ENCODE measurements around the gene F10. TPM values are rescaled to one million over a fixed set of nuclear protein-coding genes. Genes with fewer than 3 reads are reported as not detected.

The F10 gene
- polyA plus RNA-seq, 1 of the 3 experiments (the other 2 are of a cell fraction), result 12.5 TPM

- TF ChIP-seq NFIC (IDR thresholded peaks at IDR 0.05; ENCODE audit: borderline replicate concordance), result no peak
- POLR2A ChIA-PET, result interaction anchor here (1.1 kb wide), 1 partner anchor 87 kb away, joined by 3 read pairs; the partner anchor contains the start of genes CUL4A and PCID2
- peak; percentile 66 for DNase-seq
- no peaks in the 10 kb centered on the region for H3K36me3 ChIP-seq (replicated peaks in 1 of 2; ENCODE audit: control insufficient read depth in 1 of 2, insufficient read depth in 2 of 2, low read length in 1 of 2)
- H3K4me1 ChIP-seq (ENCODE audit: control insufficient read depth in 1 of 2, insufficient read depth in 2 of 2, low read depth in 1 of 2, low read length in 1 of 2), result peaks cover 0 to 24% of the 10 kb centered on the region in 2 experiments; a peak in 1 of 4 replicates
- WGBS (ENCODE audit: low lambda C conversion rate), result 69% methylated on average over 10 of the region's 16 CpGs
- no peak overlapping the region for H3K9ac ChIP-seq
- no peak overlapping the region; a peak in 1 of 4 replicates for H3K4me3 ChIP-seq (ENCODE audit: low read depth in 2 of 2, low read length in 1 of 2)
- CTCF ChIA-PET, result interaction anchor here (0.6 kb wide), 1 partner anchor 179 kb away, joined by 3 read pairs; no protein-coding TSS in a partner anchor
- no peaks in the 10 kb centered on the region for H3K9me3 ChIP-seq
- H4K20me1 ChIP-seq (ENCODE audit: insufficient read depth), result no peaks in the 10 kb centered on the region
- no peaks in the 10 kb centered on the region for H3K27me3 ChIP-seq (ENCODE audit: insufficient read depth)
- peak overlapping the region in 1 of 2 experiments; percentile 75; a peak in 2 of 4 replicates for H3K27ac ChIP-seq (ENCODE audit: low read depth in 2 of 2, low read length in 1 of 2)
- no peaks in the 10 kb centered on the region for H3K9me2 ChIP-seq
- peak overlapping the region; percentile 29; the same call in 1 of the 2 replicates for H2AFZ ChIP-seq (ENCODE audit: low read depth)
- no peaks in the 10 kb centered on the region for H3K79me2 ChIP-seq (ENCODE audit: insufficient read depth)
- no peaks in the 10 kb centered on the region for H3F3A ChIP-seq (replicated peaks; ENCODE audit: insufficient read depth)
- H3K4me2 ChIP-seq, result 0 out of 2 replicates have a peak overlapping the region, but pooled peaks have one; percentile 62
Observed at GRCh38 chr13:113121928-113122471, 599 bp upstream of the F10 start.

DNA sequence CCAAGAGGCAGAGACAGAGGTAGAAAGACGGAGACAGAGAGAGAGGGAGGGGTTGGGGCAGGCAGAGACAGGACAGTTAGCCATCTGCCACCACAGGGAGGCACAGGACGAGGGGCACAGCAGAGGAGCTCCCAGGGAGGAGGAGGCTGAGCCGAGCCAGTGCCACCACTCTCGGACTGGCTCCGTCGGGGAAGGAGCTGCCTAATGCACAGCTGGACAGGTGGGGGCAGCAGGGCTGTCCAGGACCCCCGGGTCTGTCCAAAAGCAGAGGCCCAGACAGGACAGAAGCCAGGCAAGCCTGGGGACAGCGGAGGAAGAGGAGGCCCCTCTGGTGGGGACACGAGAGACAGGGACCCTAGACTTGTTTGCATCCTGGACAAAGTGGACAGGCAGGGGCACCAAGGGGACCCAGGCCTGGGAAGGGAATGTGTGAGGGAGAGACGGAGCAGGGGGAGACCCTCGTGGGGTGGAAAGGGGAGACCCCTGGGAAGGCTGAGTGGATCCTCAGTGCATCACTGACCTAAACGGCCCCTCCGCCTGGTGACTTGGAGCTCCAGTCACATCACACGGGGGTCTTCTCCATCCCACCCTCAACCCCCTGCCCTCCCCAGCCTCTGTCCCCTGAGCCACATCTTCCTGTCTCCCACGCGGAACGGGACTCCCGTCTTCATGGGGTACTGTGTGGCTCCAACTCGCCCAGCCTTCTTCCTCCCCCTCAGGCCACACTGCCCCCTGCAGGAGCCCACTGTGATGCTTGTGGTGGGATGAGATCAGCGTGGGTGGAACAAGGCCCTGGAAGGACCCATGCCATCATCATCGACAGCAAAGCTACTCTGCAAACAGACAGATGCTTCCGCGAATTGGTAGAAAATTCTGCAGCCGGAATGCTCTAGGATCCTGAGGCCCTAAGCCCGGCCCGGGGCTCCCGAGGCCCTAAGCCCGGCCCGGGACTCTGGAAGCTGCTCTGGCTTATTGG is 915 bp downstream of the F10 start:
- POLR2A ChIA-PET, result interaction anchor here (0.9 to 1.1 kb wide), 2 partner anchors 30 to 85 kb away, joined by 3 read pairs; partner anchors contain the start of genes CUL4A and PCID2
- peak; percentile 69 for DNase-seq

More for the DNA sequence above, 915 bp downstream of the F10 start:
- peak overlapping the region in 1 of 2 experiments; percentile 75; a peak in 2 of 4 replicates for H3K27ac ChIP-seq (ENCODE audit: low read depth in 2 of 2, low read length in 1 of 2)
- H3K4me1 ChIP-seq (ENCODE audit: control insufficient read depth in 1 of 2, insufficient read depth in 2 of 2, low read depth in 1 of 2, low read length in 1 of 2), result peaks cover 0 to 24% of the 10 kb centered on the region in 2 experiments; a peak in 1 of 4 replicates
- peak overlapping the region in 1 of 2 experiments; percentile 44; a peak in 2 of 4 replicates for H3K4me3 ChIP-seq (ENCODE audit: low read depth in 2 of 2, low read length in 1 of 2)
- H3K36me3 ChIP-seq (replicated peaks in 1 of 2; ENCODE audit: control insufficient read depth in 1 of 2, insufficient read depth in 2 of 2, low read length in 1 of 2), result no peaks in the 10 kb centered on the region
- no peaks in the 10 kb centered on the region for H3F3A ChIP-seq (replicated peaks; ENCODE audit: insufficient read depth)
- H2AFZ ChIP-seq (ENCODE audit: low read depth), result no peak overlapping the region; the same call in 1 of the 2 replicates
- no peaks in the 10 kb centered on the region for H3K27me3 ChIP-seq (ENCODE audit: insufficient read depth)
- H3K79me2 ChIP-seq (ENCODE audit: insufficient read depth), result no peaks in the 10 kb centered on the region
- H3K4me2 ChIP-seq, result peak overlapping the region; percentile 62; the same call in 1 of the 2 replicates
- CTCF ChIA-PET, result interaction anchor here (0.7 to 1.6 kb wide), 6 partner anchors 9 to 191 kb away, joined by 3 to 7 read pairs (median 3); partner anchors contain the start of gene CUL4A
- H3K9ac ChIP-seq, result no peak overlapping the region
- 82% methylated on average over 24 of the region's 29 CpGs for WGBS (ENCODE audit: low lambda C conversion rate)
- H3K9me3 ChIP-seq, result no peaks in the 10 kb centered on the region
- H4K20me1 ChIP-seq (ENCODE audit: insufficient read depth), result no peaks in the 10 kb centered on the region
- no peak for TF ChIP-seq TAF1 (IDR thresholded peaks at IDR 0.05; ENCODE audit: borderline replicate concordance, low read depth, low read length)
- peak; percentile 26 for TF ChIP-seq CTCF (IDR thresholded peaks at IDR 0.05)
- no peaks in the 10 kb centered on the region for H3K9me2 ChIP-seq
